OCI-M2 (cell line): ENCODE measurements around the gene SCUBE1.

ENCODE experiments used
- DNase-seq: peaks from one replicate; lab custom pipeline; 2025; ENCODE audit not compliant: unreplicated experiment; lab: John Stamatoyannopoulos, UW

Gene SCUBE1

GRCh38 chr22:43303166-43303565, 40.0 kb downstream of the SCUBE1 start:
- DNase-seq: no peak

- no peak for DNase-seq
Observed at GRCh38 chr22:43302531-43303041, 40.6 kb downstream of the SCUBE1 start.

GRCh38 chr22:43301866-43302265, 41.3 kb downstream of the SCUBE1 start:
- no peak for DNase-seq

- DNase-seq: no peak
Observed at GRCh38 chr22:43300891-43301676, 42.1 kb downstream of the SCUBE1 start.

- DNase-seq: no peak
Observed at GRCh38 chr22:43299736-43300135, 43.4 kb downstream of the SCUBE1 start.

GRCh38 chr22:43298062-43298801, 44.9 kb downstream of the SCUBE1 start:
- DNase-seq: no peak

GRCh38 chr22:43297270-43298061, 45.7 kb downstream of the SCUBE1 start:
- DNase-seq: no peak

GRCh38 chr22:43296276-43296902, 46.8 kb downstream of the SCUBE1 start:
- DNase-seq: no peak

GRCh38 chr22:43295660-43296059, 47.5 kb downstream of the SCUBE1 start:
- DNase-seq: no peak

GRCh38 chr22:43295173-43295572, 48.0 kb downstream of the SCUBE1 start:
- no peak for DNase-seq

- no peak for DNase-seq
Observed at GRCh38 chr22:43293655-43294392, 49.3 kb downstream of the SCUBE1 start.

- DNase-seq: no peak
Observed at GRCh38 chr22:43293259-43293654, 49.9 kb downstream of the SCUBE1 start.

- no peak for DNase-seq
Observed at GRCh38 chr22:43292630-43293018, 50.5 kb downstream of the SCUBE1 start.

GRCh38 chr22:43291381-43291780, 51.8 kb downstream of the SCUBE1 start:
- DNase-seq: no peak

- no peak for DNase-seq
Observed at GRCh38 chr22:43289976-43290721, 53.0 kb downstream of the SCUBE1 start.

- DNase-seq: no peak
Observed at GRCh38 chr22:43289531-43289963, 53.6 kb downstream of the SCUBE1 start.

- no peak for DNase-seq
Observed at GRCh38 chr22:43288807-43289420, 54.3 kb downstream of the SCUBE1 start.

GRCh38 chr22:43288378-43288777, 54.8 kb downstream of the SCUBE1 start:
- DNase-seq: no peak

GRCh38 chr22:43287441-43287840, 55.7 kb downstream of the SCUBE1 start:
- DNase-seq: no peak
